ENCODE data around the gene MVB12B.

Gene MVB12B

DNA sequence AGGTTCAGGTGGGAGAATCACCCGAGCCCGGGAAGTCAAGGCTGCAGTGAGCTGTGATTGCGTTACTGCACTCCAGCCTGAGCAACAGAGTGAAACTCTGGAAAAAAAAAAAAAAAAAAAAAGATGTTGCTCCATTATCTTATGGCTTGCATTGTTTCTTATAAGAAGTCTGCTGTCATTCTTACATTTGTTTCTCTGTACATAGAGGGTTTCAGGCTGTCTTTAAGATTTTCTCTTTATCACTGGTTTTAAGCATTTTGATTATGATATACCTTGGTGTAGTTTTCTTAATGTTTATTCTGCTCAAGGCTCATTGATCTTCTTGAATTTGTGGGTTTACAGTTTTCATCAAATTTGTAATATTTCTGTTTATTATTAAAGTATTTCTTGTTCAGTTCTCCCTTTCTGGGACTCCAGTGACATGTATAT is 35.2 kb downstream of the MVB12B start:
- no peak for DNase-seq (ENCODE audit: low read depth in 2 of 2)

DNA sequence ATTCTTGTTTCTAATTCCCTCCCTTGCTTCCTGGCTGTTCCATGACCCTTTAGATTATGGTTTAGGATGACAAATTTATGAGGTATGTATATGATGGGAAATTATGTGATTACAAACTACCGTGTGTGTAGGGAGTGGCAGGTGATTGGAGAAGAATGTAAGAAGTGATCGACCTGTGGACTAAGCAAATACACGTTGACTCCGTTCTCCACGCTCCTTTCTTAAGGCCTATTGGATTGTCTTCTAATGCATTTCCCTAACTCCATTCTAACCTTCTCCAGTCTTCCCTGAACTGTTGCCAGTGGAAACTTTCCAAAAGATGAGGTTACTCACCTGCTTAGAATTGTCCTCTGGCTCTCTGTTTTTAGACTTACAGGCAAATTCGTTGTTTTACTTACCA is 36.6 kb downstream of the MVB12B start:
- DNase-seq (ENCODE audit: low read depth in 2 of 2), result no peak

DNA sequence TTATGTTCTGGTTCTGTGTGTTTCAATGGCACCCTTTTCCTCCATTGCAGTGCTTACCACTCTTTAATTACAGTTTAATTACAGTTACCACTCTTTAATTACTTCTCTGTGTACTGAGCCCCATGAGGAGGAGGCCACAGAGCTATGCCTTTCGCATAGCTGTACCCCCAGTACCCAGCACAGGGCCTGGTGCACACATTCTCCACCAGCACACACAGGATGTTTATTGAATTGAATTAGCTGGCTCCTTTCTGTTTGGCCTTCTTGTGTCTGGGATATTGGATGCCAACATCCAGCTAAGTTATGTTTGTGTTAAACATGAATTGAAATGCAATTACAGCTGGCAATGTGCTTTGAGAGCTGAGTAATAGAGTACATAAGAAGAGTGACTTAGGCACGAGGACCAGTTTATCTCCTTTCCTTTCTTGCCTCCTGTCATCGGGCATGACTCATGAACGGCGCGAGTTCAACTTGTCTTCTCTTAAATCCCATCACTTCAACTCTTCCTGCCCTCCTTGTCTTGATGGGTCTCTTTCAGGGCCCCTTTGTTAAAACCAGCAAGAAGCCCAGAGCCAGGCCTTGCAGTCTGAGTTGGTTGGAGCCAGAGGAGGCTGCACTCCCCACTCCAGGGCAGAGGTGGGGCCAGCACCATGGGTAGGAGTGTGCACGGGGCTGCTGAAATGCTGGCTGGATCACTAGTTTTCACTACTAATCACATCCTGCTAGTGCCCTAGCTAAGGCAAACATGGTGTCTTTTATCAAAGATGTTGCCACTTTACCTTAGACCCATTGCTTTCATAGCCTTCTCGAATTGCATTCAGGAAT is 37.4 kb downstream of the MVB12B start:
- DNase-seq (ENCODE audit: low read depth in 2 of 2), result no peak

DNA sequence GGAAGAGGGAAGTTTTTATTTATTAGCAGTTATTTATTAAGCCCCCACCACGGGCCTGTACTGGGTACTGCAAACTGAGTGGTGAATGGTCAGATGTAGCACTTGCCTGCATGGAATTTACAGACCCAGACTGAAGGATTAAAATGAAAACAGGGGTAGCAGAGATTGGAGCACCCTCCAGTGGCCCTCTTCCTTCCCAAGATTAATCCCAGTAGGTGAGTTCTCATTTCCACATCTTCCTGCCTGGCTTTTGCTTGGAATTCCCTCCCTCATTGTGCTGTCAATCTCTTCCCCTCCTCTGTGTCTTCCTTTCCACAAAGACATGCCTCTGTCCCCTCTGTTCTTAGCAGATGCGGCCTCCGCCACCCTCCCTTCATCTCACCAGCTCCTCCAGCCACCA is 39.2 kb downstream of the MVB12B start:
- DNase-seq (ENCODE audit: low read depth in 2 of 2), result no peak

DNA sequence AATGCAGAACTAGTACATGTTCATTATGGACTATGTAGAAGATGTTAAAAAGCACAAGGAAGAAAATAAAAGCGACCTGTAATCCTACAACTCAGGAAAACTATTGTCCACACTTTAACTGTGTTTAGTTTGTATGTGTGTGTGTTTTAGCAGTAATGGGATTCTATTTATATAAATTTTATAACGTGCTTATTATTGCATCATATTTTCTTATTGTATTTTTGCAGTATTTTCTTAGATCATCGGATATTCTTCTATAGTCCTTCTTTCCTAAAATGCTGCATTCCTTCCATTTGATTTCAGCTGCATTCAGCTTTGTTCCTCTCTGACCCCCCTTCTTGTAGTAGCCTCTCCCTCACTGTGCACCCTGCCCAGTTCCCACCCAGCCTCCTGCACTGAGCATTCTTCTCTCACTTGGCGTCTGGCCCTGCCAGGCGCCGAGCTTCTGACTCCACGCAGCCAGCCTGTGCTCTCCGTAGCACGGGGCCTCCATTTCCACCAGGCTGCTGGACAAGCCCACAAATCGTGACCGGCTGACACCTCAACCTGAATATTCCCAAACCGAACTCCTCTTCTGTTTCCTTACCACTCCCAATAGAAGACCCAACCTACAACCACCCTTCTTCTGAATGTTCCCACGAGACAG is 39.9 kb downstream of the MVB12B start:
- no peak for DNase-seq (ENCODE audit: low read depth in 2 of 2)

DNA sequence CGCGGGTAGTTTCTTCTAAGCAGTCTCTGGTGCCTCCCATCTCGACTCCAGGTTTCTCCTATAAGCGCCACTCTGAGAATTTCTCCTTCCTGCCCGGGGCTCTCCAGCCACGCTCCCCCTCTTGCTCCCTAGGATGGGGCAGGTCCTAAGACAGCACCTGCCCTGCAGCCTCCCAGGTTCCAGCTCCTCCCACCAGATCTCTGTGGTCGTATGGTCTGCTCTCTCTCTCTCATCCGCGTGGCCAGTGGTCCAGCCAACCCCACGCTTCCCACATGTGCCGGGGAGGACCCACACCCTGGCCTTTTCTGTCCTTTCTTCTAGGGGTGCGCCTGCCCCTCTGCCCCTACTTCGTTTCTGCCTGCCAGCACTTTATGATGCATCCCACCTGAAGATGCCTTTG is 40.5 kb downstream of the MVB12B start:
- no peak for DNase-seq (ENCODE audit: low read depth in 2 of 2)

DNA sequence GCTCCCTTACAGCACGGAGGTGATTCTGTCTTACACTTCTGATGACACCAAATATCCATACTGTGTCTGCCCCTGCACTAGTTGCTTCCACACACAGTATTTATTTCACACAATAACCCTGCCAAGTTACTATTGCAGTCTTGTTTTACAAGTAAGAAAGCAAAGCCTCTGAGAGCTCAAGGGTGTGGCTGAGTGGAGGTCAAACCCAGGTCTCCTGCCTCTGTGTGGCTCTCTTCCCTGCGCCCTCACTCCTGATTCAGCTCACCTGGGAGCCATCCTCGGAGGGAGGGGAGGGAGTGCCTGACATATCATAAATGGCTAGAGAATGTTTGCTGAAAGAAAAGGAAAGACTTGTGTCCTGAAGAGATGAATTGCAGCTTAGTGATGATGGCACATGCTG is 41.0 kb downstream of the MVB12B start:
- DNase-seq (ENCODE audit: low read depth in 2 of 2), result no peak

DNA sequence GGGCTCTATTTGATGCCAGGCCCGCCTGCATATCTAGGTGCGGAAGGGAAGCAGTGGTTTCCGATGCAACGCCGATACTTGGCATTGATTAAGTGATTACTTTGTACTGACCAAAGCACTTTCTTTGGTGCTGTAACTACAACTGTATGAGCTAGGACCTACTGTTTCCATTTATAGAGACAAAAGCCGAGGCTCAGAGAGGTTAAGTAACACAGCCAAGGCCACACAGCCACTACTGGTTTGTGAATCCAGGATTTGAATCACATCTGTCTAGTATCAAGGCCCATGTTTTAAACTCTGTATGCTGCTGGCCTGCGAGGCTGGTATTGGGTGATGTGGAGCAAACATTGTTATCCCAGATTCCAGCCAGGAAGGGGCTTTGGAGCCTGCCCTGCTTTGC is 41.4 kb downstream of the MVB12B start:
- DNase-seq (ENCODE audit: low read depth in 2 of 2), result no peak

DNA sequence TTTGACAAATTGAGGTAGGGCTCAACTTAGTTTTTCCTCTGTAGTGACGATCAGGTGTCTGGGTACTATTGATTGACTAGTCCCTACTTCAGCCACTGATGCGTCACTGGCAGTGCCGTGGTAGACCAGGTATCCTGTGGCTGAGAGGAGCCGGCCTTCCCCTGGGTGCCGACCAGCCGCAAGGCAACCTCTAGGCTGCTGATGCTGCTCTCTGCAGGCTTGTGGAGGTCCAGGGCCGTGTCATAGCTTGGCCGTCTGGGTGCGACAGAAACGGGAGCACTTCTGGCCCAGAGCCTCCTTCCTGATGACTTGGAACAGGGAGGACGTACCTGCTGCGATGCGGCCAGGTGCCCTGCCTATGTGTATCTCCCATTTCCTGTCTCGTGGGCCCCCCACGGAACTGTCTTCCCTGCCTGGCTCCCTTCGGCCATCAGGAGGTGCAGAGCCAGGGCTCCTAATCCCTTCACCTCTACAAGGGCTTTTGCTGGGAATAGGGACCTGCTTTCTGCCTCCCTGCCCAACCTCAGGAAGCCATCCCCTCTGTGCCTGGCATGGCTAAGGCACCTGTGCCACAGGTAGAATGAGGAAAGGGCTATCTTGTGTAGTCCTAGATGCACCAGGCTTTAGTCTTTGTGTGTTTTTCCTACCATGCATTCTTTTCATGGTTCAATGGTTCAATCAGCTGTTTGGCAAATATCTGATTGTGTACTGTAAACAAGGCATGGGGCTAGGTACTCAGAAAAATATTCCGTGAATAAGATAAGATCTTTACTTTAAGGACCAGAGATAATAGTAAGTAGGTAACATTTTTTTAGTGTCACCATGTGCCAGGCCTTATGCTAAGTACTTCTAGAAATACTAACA is 44.6 kb downstream of the MVB12B start:
- DNase-seq (ENCODE audit: low read depth in 2 of 2), result no peak

DNA sequence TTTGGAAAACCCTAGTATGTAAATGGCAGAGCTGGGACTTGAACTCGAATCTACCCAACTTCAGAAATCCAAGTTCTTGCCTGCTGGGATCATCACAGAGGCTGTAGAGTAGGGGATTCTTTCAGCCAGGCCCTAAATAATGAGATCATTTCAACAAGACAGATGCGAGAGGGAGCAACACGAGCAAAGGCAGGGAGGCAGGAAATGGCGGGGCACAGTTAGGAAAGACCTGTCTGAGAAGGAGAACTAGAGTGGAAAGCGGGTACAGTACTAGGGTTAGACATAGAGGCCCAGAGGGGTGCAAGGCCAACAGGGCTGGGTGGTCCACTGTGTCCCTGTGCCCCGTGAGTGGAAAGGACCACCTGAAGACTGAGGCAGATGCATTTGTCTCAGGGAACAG is 46.1 kb downstream of the MVB12B start:
- DNase-seq (ENCODE audit: low read depth in 2 of 2), result no peak

DNA sequence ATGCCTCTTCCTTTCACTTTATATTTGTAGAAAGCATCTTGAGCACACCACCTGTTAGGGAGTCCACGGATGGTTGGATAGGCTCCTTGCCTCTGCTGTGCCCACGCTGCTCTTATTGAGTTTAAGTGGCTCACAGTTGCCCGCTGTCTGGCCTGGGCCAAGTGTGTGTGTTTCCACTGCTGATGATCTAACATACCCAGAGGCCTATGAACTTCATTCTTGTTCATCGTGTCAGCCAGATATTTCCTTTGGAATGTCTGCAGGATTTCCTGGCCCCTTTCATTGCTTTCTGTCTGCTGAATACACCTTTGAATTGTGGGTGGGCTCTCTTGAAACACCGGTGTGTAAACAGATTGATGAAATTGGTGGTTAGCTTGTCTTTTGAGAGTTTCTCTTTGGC is 46.6 kb downstream of the MVB12B start:
- DNase-seq (ENCODE audit: low read depth in 2 of 2), result no peak

DNA sequence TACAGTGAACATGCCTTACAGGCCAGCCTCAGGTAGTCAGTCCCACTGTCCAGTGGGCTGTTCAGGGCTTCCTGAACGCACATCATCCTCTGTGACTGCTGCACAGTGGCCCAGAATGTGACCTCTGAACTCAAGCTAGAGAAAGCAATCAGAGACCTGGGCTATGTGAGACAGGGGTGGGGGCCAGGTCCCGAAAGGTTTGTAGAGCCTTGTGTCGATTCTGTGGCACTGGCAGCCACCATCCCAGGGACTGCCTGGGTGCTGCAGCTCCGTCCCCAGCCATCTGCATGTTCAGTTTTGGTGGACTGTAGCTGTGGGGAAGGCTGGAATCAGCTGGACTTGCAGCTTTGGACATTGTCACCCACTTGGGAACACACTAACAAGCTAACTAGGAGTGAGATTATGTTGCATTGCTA is 47.7 kb downstream of the MVB12B start:
- DNase-seq (ENCODE audit: low read depth in 2 of 2), result no peak

DNA sequence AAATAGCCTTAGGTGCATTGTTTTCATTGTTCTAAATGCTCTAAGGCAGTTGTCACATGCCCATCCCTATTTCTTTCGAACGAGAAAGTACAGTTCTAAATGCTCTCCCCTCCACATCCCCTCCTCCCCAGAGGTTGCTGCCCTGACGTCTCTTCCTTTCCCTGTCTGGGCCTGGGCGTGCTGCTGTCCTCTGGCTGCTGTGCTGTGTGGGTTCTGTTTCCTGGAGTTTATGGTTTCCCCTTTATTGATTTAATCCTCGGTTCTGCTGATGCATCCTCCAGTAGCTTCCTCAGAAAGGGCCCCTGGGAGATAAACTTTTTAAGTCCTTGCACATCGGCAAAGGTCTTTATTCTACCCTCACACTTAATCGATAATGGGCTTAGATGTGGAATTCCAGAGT is 48.8 kb downstream of the MVB12B start:
- no peak for DNase-seq (ENCODE audit: low read depth in 2 of 2)

DNA sequence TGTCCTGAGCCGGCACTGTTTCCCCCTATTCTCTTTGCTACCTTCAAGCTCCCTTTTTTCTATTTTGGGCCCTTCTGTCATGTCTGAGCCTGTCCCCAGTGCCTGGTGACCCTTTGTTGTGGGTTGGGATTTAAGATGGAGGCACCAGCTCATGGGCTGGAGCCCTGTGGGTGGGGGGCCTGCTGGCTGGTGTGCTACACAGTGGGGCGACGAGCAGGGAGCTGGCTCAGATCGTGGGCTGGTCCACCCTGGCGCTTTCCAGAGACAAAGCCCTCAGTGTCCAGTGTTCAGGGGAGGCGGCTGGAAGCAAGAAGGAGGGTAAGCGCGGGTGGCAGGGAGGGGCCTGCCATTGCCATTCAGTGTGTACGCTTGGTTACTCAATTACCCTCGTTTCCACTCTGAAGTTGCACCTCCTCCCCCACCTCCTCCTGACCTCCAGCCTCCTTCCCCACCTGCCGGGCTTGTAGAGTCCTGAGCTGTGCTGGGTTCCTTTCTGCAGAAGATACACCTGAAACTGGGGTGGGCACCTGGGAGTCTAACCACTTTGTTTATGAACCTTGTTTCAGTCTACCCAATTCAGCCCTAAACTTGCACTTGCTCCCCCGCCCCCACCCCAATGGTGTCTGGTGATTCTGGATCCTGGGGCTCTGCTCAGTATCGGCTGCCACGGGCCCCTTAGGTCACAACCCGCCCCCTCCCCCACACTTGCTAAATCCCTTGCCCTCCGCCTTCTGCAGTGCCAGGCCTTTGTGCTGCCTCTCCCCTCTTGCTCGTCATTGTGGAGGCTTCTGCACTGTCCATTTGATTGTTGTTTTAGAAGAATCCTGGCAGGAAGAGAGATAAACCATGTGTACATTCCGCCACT is 49.9 kb downstream of the MVB12B start:
- no peak for DNase-seq (ENCODE audit: low read depth in 2 of 2)

DNA sequence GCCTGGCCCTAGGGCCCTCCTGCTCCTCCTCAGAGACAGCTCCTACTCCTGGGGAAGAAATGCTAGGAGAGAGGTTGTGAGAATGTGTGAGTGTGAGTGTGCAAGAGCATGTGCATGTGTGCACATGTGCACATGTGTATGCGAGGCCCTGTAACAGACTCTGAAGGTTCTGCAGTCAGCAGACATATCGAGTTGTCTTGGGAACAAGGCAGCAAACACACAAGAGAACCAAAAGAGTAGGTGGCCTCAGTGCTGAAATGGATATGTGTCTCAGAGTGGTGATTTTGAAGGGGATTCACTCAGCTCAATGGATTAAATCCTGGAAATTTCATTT is 50.5 kb downstream of the MVB12B start:
- DNase-seq (ENCODE audit: low read depth in 2 of 2), result no peak

DNA sequence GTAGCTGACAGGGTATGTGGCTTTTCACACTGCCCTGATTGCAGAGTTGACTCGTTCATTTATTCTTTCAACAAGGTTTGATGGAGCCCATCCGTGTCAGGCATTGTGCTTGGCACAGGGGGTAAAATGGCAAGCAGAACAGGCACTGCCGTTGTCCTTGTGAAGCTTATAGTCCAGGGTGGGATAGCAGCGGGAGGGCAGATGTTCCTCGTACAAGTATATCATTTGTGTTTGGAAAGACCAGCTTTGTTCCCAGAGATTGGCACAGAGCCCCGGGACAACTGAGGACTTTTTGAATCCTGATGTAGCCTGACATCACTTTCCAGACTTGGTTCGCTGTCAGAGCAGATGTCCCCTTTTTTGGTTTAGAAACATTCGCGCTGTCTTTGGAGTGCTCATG is 50.9 kb downstream of the MVB12B start:
- no peak for DNase-seq (ENCODE audit: low read depth in 2 of 2)

DNA sequence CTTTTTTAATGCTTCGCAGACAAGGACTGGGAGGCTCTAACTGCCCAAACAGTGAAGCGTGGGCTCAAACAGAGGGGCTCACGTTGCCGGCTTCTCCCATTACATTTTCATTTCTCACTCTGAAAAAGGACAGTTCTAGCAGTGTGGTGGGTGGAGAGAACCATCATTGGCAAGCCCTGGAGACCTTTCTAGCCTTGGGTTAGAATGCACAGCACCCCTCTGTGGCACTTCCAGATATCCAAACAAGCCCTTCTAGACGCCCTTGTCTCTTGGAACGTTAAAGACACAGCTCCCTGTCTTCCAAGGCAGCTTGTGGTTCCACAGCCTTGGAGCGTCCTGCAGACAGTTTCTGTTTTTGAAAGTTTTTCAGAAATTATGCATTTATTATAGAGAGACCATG is 52.1 kb downstream of the MVB12B start:
- no peak for DNase-seq (ENCODE audit: low read depth in 2 of 2)

DNA sequence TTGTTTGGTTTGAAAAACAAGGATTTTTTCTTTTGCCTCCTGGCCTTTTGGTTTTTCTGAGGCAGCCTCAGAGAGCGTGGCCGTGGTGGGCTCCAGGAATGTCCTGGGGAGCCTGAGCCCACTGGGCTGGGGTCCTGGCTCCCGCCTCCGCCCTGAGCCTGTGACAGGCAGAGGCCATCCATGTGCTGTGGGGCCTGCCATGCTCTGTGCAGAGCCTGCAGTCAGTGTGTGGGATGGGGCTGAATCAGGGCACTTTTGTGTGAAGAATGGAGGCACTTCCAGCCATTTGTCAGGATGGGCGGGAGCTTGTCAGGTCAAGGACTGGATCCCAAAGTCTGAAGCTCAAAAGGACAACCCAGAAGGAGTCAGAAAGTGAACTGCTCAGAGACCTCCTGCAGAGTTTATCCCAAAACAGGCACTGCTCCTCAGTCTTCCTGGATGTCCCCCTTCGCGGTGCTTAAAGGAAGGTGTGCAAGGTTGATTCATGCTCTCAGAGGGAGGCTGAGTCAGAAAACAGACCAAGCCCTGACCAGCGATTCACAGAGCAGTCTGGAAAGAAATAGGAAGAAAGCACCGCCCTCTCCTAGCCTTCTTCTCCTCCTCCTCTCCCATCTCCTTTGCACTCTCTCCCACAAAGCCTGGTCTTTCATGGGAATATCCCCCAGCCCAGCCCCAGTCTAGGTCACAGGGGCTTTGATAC is 53.2 kb downstream of the MVB12B start:
- no peak for DNase-seq (ENCODE audit: low read depth in 2 of 2)

DNA sequence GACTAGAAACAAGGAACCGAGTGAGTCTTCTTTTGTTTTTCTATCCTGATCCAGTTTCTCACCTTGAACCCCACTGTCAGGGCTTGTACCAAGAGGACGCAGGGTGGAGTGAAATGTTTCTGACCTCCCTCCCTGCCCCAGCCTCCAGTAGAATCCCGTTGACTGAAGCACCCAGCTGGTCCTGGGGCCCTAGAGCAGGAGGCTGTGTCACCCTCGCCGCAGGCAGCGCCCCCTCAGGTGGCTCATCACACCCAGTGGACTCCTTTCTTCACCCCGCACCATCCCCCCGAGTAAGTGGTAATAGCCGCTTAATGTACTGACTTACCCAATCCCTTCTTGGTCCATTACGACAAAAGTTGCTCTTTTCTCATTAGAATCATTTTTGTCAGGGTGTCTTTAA is 53.8 kb downstream of the MVB12B start:
- DNase-seq (ENCODE audit: low read depth in 2 of 2), result no peak

DNA sequence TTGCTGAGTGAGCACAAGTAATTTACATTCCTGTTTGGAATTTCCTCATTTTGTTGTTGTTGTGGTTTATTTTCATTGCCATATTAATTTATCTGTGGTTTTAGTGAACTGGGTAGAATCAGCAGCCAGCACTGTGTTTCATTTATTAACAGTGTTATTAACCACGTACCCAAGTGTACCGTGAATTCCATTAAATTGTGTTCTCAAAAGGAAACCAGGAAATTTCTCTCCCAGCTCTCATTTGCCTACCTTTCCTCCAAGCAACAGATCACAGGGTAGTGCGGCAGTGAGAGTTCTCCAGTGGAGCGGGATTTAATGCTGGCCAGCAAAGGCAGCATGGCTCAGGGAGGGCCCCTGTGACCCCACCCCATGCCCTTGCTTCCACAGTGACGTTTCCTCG is 54.6 kb downstream of the MVB12B start:
- no peak for DNase-seq (ENCODE audit: low read depth in 2 of 2)

DNA sequence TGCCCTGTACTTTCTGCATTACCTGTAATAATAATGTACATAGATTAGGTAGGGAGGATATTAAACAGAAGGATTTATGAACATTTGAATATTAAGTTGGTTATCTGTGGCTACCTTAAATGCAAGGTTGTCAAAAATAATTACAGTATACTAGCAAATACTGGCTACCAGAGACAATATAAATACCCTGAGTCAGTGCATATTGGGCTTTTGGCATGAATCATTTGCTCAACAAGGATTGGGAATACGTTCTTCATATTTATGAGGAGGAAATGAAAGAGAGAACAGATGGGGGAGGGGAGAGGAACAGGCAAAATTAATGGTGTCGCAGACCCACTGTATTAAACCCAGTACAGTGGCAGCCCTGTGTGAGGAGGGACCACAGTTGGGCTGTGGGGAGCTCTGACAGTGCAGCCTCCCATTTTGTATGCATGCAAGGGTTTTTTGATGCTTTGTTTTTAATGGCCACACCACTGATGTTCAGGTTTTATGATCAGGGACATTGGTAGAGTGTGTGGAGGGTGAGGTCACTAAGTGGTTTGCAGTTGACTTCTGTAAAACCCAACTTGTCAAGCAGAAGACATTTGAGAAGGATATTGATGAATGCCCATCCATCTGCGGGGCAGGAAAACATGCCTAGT is 56.9 kb downstream of the MVB12B start:
- DNase-seq (ENCODE audit: low read depth in 2 of 2), result no peak

Measured in stimulated activated CD8-positive, alpha-beta memory T cell treated with anti-CD3 and anti-CD28 coated beads, Interleukin-2, amount 100 ng/mL, for 48 hours (primary cell).